Caco-2 (cell line): ENCODE data around the gene PDK4. TPM values are rescaled to one million over a fixed set of nuclear protein-coding genes. Genes with fewer than 3 reads are reported as not detected.

Experiments used
- BruUV-seq: library from RNA; stranded (reverse); fragments of 400-500 nt; replicated peaks from 2 replicates; lab custom pipeline; 2021; lab: Mats Ljungman, UMichigan
- CTCF ChIA-PET: fragments of 300-600 bp; sonication (Branson Sonifier 250); formaldehyde crosslinking; loops from one replicate; lab custom pipeline; 2022; ENCODE audit warnings: antibody characterized with exemption; lab: Charles Lee
- POLR2A ChIA-PET: fragments of 300-600 bp; sonication (Branson Sonifier 250); formaldehyde crosslinking; loops from one replicate; lab custom pipeline; 2022; ENCODE audit warnings: antibody characterized with exemption; lab: Charles Lee
- DNase-seq, 2 experiments: peaks; one replicate each; pipeline versions ENCODE4 v3.0.0 to v3.0.0-alpha.2; 2020 to 2022
- H3K27me3 ChIP-seq: replicated peaks from 2 replicates; pipeline ENCODE4 v1.6.0; 2011; ENCODE audit warnings: low read length; ENCODE audit not compliant: control insufficient read depth, insufficient read depth
- H3K36me3 ChIP-seq: 2 replicates; pipeline ENCODE4 v1.5.1; 2011; ENCODE audit warnings: low read length; ENCODE audit not compliant: control insufficient read depth, insufficient read depth
- H3K4me1 ChIP-seq: fragments of 250-450 bp; sonication (Bioruptor Pico); 2 replicates; pipeline ENCODE4 v1.5.1; 2020; ENCODE audit warnings: mild to moderate bottlenecking
- H3K4me3 ChIP-seq: 2 replicates; pipeline ENCODE4 v1.5.1; 2011; ENCODE audit warnings: low read depth, mild to moderate bottlenecking, control low read depth, low read length
- H3K9me3 ChIP-seq: fragments of 250-450 bp; sonication (Bioruptor Pico); 2 replicates; pipeline ENCODE4 v1.5.1; 2020; ENCODE audit warnings: mild to moderate bottlenecking, moderate library complexity
- H3K27ac Mint-ChIP-seq: one replicate; pipeline ENCODE4 v1.8.0; 2022; ENCODE audit warnings: mixed read lengths; ENCODE audit not compliant: unreplicated experiment
- H3K27me3 Mint-ChIP-seq: one replicate; pipeline ENCODE4 v1.8.0; 2022; ENCODE audit warnings: mixed read lengths; ENCODE audit not compliant: insufficient read depth, unreplicated experiment
- H3K36me3 Mint-ChIP-seq: one replicate; pipeline ENCODE4 v1.8.0; 2022; ENCODE audit warnings: mild to moderate bottlenecking, mixed read lengths; ENCODE audit not compliant: insufficient read depth, unreplicated experiment
- H3K4me1 Mint-ChIP-seq: one replicate; pipeline ENCODE4 v1.8.0; 2022; ENCODE audit warnings: low read depth, mixed read lengths; ENCODE audit not compliant: unreplicated experiment
- H3K4me3 Mint-ChIP-seq: one replicate; pipeline ENCODE4 v1.8.0; 2022; ENCODE audit warnings: mild to moderate bottlenecking, moderate library complexity, mixed read lengths; ENCODE audit not compliant: unreplicated experiment
- H3K9me3 Mint-ChIP-seq: one replicate; pipeline ENCODE4 v1.8.0; 2022; ENCODE audit warnings: mixed read lengths; ENCODE audit not compliant: unreplicated experiment
- CTCF ChIP-seq, 2 experiments: fragments of 200-600 bp in 1 of 2; IDR thresholded peaks; 1 replicate in 1 of 2; 2 replicates in 1 of 2; pipeline versions ENCODE4 v1.5.1 to v1.8.0; 2011 to 2022; ENCODE audit warnings: antibody characterized with exemption in 1 of 2, control low read depth in 1 of 2, inconsistent platforms in 1 of 2, low read depth in 1 of 2, low read length in 1 of 2, mild to moderate bottlenecking in 1 of 2, moderate library complexity in 1 of 2; ENCODE audit not compliant: insufficient read depth in 1 of 2, severe bottlenecking in 1 of 2, unreplicated experiment in 1 of 2
- intact Hi-C: fragments of 100-400 bp; cut with micrococcal nuclease; formaldehyde crosslinking; loops from one replicate; pipeline ENCODE4 v1.10.0; 2022; ENCODE audit not compliant: unreplicated experiment
- total RNA-seq: library from RNA; stranded (reverse); gene quantifications from 2 replicates; pipeline ENCODE4 v1.2.3, GENCODE V29; 2022

PDK4 gene
- total RNA-seq, 1 experiment from 2014 or later = 0.20 TPM

- Histone ChIP-seq H3K4me3 (no peak overlapping the region), H3K36me3 (no peaks in the 10 kb centered on the region), H3K4me1 (no peaks in the 10 kb centered on the region), H3K27me3 (no peaks in the 10 kb centered on the region), H3K9me3 (peaks cover 2% of the 10 kb centered on the region; the same call in 1 of the 2 replicates)
- DNase-seq = no peak
- BruUV-seq = no TSS peak
- ChIA-PET POLR2A (no interaction called here), CTCF (no interaction called here)
- H3K4me3 Mint-ChIP-seq = no peak overlapping the region
- no peaks in the 10 kb centered on the region for H3K36me3 Mint-ChIP-seq
- no peaks in the 10 kb centered on the region for H3K4me1 Mint-ChIP-seq
- intact Hi-C loops = no loop called here
- TF ChIP-seq CTCF (IDR thresholded peaks at IDR 0.05; ENCODE audit: insufficient read depth in 1 of 2, low read depth in 1 of 2, low read length in 1 of 2, severe bottlenecking in 1 of 2, unreplicated experiment in 1 of 2) = no peak
- peaks cover 14% of the 10 kb centered on the region for H3K27me3 Mint-ChIP-seq
- no peak overlapping the region for H3K27ac Mint-ChIP-seq
- peaks cover 5% of the 10 kb centered on the region for H3K9me3 Mint-ChIP-seq
Measured at GRCh38 chr7:95619921-95620320, 23.6 kb upstream of the PDK4 start.

GRCh38 chr7:95619517-95619916, 23.2 kb upstream of the PDK4 start:
- no peaks in the 10 kb centered on the region for H3K36me3 ChIP-seq
- Mint-ChIP-seq H3K4me1 (no peaks in the 10 kb centered on the region), H3K4me3 (no peak overlapping the region), H3K36me3 (no peaks in the 10 kb centered on the region), H3K27ac (no peak overlapping the region), H3K27me3 (peaks cover 10% of the 10 kb centered on the region), H3K9me3 (peaks cover 9% of the 10 kb centered on the region)
- no peak overlapping the region for H3K4me3 ChIP-seq
- no peaks in the 10 kb centered on the region for H3K4me1 ChIP-seq
- peaks cover 6% of the 10 kb centered on the region; the same call in 1 of the 2 replicates for H3K9me3 ChIP-seq
- no peaks in the 10 kb centered on the region for H3K27me3 ChIP-seq
- no TSS peak for BruUV-seq
- ChIA-PET CTCF (no interaction called here), POLR2A (no interaction called here)
- TF ChIP-seq CTCF (IDR thresholded peaks at IDR 0.05; ENCODE audit: insufficient read depth in 1 of 2, low read depth in 1 of 2, low read length in 1 of 2, severe bottlenecking in 1 of 2, unreplicated experiment in 1 of 2) = no peak
- intact Hi-C loops = no loop called here
- DNase-seq = no peak

GRCh38 chr7:95614442-95614940, 18.2 kb upstream of the PDK4 start:
- Mint-ChIP-seq H3K4me3 (no peak overlapping the region), H3K4me1 (peaks cover 12% of the 10 kb centered on the region), H3K27ac (no peak overlapping the region), H3K36me3 (no peaks in the 10 kb centered on the region), H3K27me3 (peaks cover 5% of the 10 kb centered on the region), H3K9me3 (peaks cover 25% of the 10 kb centered on the region)
- DNase-seq = no peak
- Histone ChIP-seq H3K36me3 (no peaks in the 10 kb centered on the region), H3K9me3 (peaks cover 6% of the 10 kb centered on the region; the same call in 1 of the 2 replicates), H3K27me3 (no peaks in the 10 kb centered on the region), H3K4me3 (no peak overlapping the region), H3K4me1 (peaks cover 20% of the 10 kb centered on the region)
- ChIA-PET POLR2A (no interaction called here), CTCF (no interaction called here)
- intact Hi-C loops = no loop called here
- BruUV-seq = no TSS peak
- TF ChIP-seq CTCF (IDR thresholded peaks at IDR 0.05; ENCODE audit: insufficient read depth in 1 of 2, low read depth in 1 of 2, low read length in 1 of 2, severe bottlenecking in 1 of 2, unreplicated experiment in 1 of 2) = no peak
